HepG2 (cell line): ENCODE results near the gene ARHGDIA. TPM values are rescaled to one million over a fixed set of nuclear protein-coding genes. Genes with fewer than 3 reads are reported as not detected.

Source experiments
- AHR ChIP-seq: IDR thresholded peaks from 2 replicates; pipeline ENCODE4 v1.6.1; 2018; ENCODE audit warnings: missing genetic modification reagents, missing compliant biosample characterization
- ATAD3A ChIP-seq: sonication (generic); formaldehyde crosslinking; IDR thresholded peaks from 2 replicates; pipeline ENCODE4 v1.4.0; 2020; ENCODE audit warnings: missing genetic modification reagents
- CHCHD3 ChIP-seq: sonication (generic); formaldehyde crosslinking; IDR thresholded peaks from 2 replicates; pipeline ENCODE4 v1.8.0; 2022; ENCODE audit warnings: mild to moderate bottlenecking, missing genetic modification reagents, moderate library complexity
- CHD2 ChIP-seq: IDR thresholded peaks from 2 replicates; pipeline ENCODE4 v1.6.1; 2011; ENCODE audit warnings: low read depth, low read length, improper control_type of control experiment
- ESRRA ChIP-seq: sonication (generic); formaldehyde crosslinking; IDR thresholded peaks from 2 replicates; pipeline ENCODE4 v1.5.1; 2020; ENCODE audit warnings: mild to moderate bottlenecking, low read depth, missing genetic modification reagents
- GLI4 ChIP-seq: sonication (generic); formaldehyde crosslinking; IDR thresholded peaks from 2 replicates; pipeline ENCODE4 v1.5.1; 2020; ENCODE audit warnings: missing genetic modification reagents, mild to moderate bottlenecking, moderate library complexity, borderline replicate concordance
- HMG20A ChIP-seq: IDR thresholded peaks from 2 replicates; pipeline ENCODE4 v1.6.1; 2016; ENCODE audit warnings: borderline replicate concordance
- KDM3A ChIP-seq: IDR thresholded peaks from 2 replicates; pipeline ENCODE4 v1.6.1; 2018; ENCODE audit warnings: low read depth, missing compliant biosample characterization
- MAF1 ChIP-seq: sonication (generic); formaldehyde crosslinking; IDR thresholded peaks from 2 replicates; pipeline ENCODE4 v1.5.0; 2020; ENCODE audit warnings: missing genetic modification reagents, borderline replicate concordance
- MIXL1 ChIP-seq: IDR thresholded peaks from 2 replicates; pipeline ENCODE4 v1.6.1; 2016
- MXI1 ChIP-seq: IDR thresholded peaks from 3 replicates; pipeline ENCODE4 v1.6.1; 2012; ENCODE audit warnings: low read depth, low read length, inconsistent platforms, borderline replicate concordance
- MYPOP ChIP-seq: sonication (generic); formaldehyde crosslinking; IDR thresholded peaks from 2 replicates; pipeline ENCODE4 v1.8.1; 2023; ENCODE audit warnings: mild to moderate bottlenecking, moderate library complexity, missing genetic modification reagents
- PITX1 ChIP-seq: sonication (generic); formaldehyde crosslinking; IDR thresholded peaks from 2 replicates; pipeline ENCODE4 v1.5.1; 2020; ENCODE audit warnings: mild to moderate bottlenecking, missing genetic modification reagents
- SP1 ChIP-seq, 2 experiments: fragments of 450-650 bp in 1 of 2; sonication (generic) in 1 of 2; formaldehyde crosslinking in 1 of 2; IDR thresholded peaks; 2 replicates each; pipeline versions ENCODE4 v1.4.0 to v1.6.1; 2016 to 2020; ENCODE audit warnings: missing genetic modification reagents in 1 of 2
- SP2 ChIP-seq: sonication (generic); formaldehyde crosslinking; IDR thresholded peaks from 2 replicates; pipeline ENCODE4 v1.5.1; 2020; ENCODE audit warnings: mild to moderate bottlenecking, missing genetic modification reagents
- U2AF2 ChIP-seq: fragments of 200-400 bp; formaldehyde crosslinking; IDR thresholded peaks from 2 replicates; pipeline ENCODE4 v1.6.1; 2017; ENCODE audit warnings: low read depth, mild to moderate bottlenecking, low read length
- ZNF124 ChIP-seq: sonication (generic); formaldehyde crosslinking; IDR thresholded peaks from 2 replicates; pipeline ENCODE4 v1.4.0; 2020; ENCODE audit warnings: missing genetic modification reagents
- ZNF281 ChIP-seq: sonication (generic); formaldehyde crosslinking; IDR thresholded peaks from 2 replicates; pipeline ENCODE4 v1.4.0; 2020; ENCODE audit warnings: missing genetic modification reagents, borderline replicate concordance
- ZNF501 ChIP-seq: sonication (generic); formaldehyde crosslinking; IDR thresholded peaks from 2 replicates; pipeline ENCODE4 v1.5.1; 2020; ENCODE audit warnings: mild to moderate bottlenecking, moderate library complexity, missing genetic modification reagents
- ZNF629 ChIP-seq: sonication (generic); formaldehyde crosslinking; conservative IDR thresholded peaks from 2 replicates; pipeline ENCODE4 v1.5.0; 2020; ENCODE audit warnings: missing genetic modification reagents
- ZNF850 ChIP-seq: sonication (generic); formaldehyde crosslinking; conservative IDR thresholded peaks from 2 replicates; pipeline ENCODE4 v1.9.0; 2021; ENCODE audit warnings: mild to moderate bottlenecking, missing genetic modification reagents
- ZNF891 ChIP-seq: sonication (generic); formaldehyde crosslinking; IDR thresholded peaks from 2 replicates; pipeline ENCODE4 v1.5.0; 2020; ENCODE audit warnings: mild to moderate bottlenecking, missing genetic modification reagents
- polyA plus RNA-seq, 8 experiments: library from polyadenylated mRNA; depleted of rRNA in 3 of 8; stranded (reverse) in 7 of 8; unstranded in 1 of 8; fragments of >200 nt; fragmentation: Illumina TruSeq in 4 of 8; extraction: Trizol in 4 of 8; gene quantifications; 2 replicates each; pipeline versions ENCODE4 v1.2.1 to v1.2.3, GENCODE V29; 2011 to 2016; ENCODE audit warnings: low read depth in 4 of 8, missing spikeins in 1 of 8, mixed read lengths in 1 of 8; ENCODE audit not compliant: insufficient read depth in 1 of 8
- total RNA-seq, 5 experiments: library from RNA; depleted of rRNA; stranded (reverse); fragments of >200 nt; fragmentation: Illumina TruSeq; extraction: Trizol; gene quantifications; 2 replicates each; pipeline ENCODE4 v1.2.3, GENCODE V29; 2016; ENCODE audit warnings: low read depth in 1 of 5
- TF ChIP-seq, protein P1 (sequence below): sonication (generic); formaldehyde crosslinking; IDR thresholded peaks from 2 replicates; pipeline ENCODE4 v1.8.0; 2022; ENCODE audit warnings: mild to moderate bottlenecking, missing genetic modification reagents, borderline replicate concordance
- TF ChIP-seq, protein P2 (sequence below): IDR thresholded peaks from 2 replicates; pipeline ENCODE4 v1.6.1; 2012; ENCODE audit warnings: low read depth, low read length, improper control_type of control experiment

Gene ARHGDIA
- total and polyA plus RNA-seq, 2 of the 13 experiments (the other 11 are each of a cell fraction or from before 2014, with no cell fraction given), result 40.0 to 64.0 TPM

DNA sequence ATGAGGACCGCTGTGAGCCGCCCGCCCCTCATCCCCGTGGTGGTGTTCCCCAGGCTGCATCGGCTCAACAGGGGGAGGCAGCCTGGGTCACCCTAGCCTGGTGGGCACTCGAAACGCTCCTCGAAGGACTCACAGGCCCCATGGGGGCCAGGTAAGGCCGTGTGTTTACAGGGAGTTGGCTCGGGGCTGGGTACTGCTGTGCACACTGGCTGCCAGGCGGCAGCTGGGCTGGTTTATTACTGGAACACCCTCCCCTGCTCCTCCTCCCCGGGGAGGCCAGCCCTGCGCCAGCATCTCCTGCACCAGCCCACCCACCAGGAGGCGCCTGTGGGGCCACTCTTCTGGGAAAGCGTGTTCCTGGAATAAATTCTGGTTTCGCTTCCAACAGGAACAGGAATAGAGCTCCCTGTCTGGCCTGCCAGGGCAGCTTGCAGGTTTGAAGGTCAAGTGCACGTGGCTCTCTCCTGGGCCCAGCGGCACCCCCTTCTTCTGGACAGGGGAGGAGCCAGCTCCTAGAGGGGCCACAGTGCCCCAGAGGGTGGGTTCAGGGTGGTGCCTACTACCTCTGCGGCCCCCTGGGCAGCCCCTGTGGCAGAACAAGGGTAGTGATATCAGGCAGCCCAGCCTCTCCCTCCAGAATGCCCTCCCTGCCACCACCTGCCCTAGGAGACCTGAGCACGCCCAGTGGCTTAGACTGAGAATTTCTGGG is 49.4 kb downstream of the ARHGDIA start (continued):
- TF ChIP-seq, protein P1, sequence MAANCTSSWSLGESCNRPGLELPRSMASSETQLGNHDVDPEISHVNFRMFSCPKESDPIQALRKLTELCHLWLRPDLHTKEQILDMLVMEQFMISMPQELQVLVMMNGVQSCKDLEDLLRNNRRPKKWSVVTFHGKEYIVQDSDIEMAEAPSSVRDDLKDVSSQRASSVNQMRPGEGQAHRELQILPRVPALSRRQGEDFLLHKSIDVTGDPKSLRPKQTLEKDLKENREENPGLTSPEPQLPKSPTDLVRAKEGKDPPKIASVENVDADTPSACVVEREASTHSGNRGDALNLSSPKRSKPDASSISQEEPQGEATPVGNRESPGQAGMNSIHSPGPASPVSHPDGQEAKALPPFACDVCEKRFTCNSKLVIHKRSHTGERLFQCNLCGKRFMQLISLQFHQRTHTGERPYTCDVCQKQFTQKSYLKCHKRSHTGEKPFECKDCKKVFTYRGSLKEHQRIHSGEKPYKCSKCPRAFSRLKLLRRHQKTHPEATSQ, result no peak
- TF ChIP-seq MXI1 (peak; percentile 61; the same call in 1 of the 3 replicates), ZNF501 (CRISPR knock-in tag) (peak; percentile 71), CHCHD3 (CRISPR knock-in tag) (no peak), U2AF2 (no peak), GLI4 (CRISPR knock-in tag) (no peak), ESRRA (peak; percentile 19; the same call in 1 of the 2 replicates), SP2 (CRISPR knock-in tag) (no peak), PITX1 (CRISPR knock-in tag) (no peak), MIXL1 (CRISPR knock-in tag) (0 out of 2 replicates have a peak, but pooled peaks have one; percentile 54), ZNF891 (no peak; the same call in 1 of the 2 replicates), ZNF850 (CRISPR knock-in tag) (no peak), HMG20A (peak; percentile 53; the same call in 1 of the 2 replicates), ZNF281 (CRISPR knock-in tag) (peak; percentile 25; the same call in 1 of the 2 replicates), SP1 (IDR thresholded peaks at IDR 0.05) (no peak), SP1 (CRISPR knock-in tag; IDR thresholded peaks at IDR 0.05) (peak; percentile 38; the same call in 1 of the 2 replicates), ZNF124 (CRISPR knock-in tag) (peak; percentile 82; the same call in 1 of the 2 replicates), ZNF629 (CRISPR knock-in tag) (no peak), AHR (CRISPR knock-in tag) (0 out of 2 replicates have a peak, but pooled peaks have one; percentile 26), MAF1 (0 out of 2 replicates have a peak, but pooled peaks have one; percentile 35), CHD2 (no peak), KDM3A (CRISPR knock-in tag) (peak; percentile 73; the same call in 1 of the 2 replicates), ATAD3A (no peak), MYPOP (CRISPR knock-in tag) (no peak)
- TF ChIP-seq, protein P2, sequence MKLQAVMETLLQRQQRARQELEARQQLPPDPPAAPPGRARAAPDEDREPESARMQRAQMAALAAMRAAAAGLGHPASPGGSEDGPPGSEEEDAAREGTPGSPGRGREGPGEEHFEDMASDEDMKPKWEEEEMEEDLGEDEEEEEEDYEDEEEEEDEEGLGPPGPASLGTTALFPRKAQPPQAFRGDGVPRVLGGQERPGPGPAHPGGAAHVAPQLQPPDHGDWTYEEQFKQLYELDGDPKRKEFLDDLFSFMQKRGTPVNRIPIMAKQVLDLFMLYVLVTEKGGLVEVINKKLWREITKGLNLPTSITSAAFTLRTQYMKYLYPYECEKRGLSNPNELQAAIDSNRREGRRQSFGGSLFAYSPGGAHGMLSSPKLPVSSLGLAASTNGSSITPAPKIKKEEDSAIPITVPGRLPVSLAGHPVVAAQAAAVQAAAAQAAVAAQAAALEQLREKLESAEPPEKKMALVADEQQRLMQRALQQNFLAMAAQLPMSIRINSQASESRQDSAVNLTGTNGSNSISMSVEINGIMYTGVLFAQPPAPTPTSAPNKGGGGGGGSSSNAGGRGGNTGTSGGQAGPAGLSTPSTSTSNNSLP, result peak; percentile 26; the same call in 1 of the 2 replicates
